AG09309 (cell line): ENCODE data around the gene ELMO1.
A peak's percentile ranks its signal among the peaks of the same experiment; 100 is the strongest.

ENCODE experiments used
- DNase-seq: peaks from one replicate; pipeline ENCODE4 v3.0.0-alpha.2; 2010; ENCODE audit warnings: low read depth
- H3K4me3 ChIP-seq: 2 replicates; pipeline ENCODE4 v1.5.1; 2011; ENCODE audit warnings: mild to moderate bottlenecking, low read depth, low read length, moderate library complexity; ENCODE audit not compliant: control insufficient read depth
- TF ChIP-seq, protein P1 (sequence below): IDR thresholded peaks from 2 replicates; pipeline ENCODE4 v1.5.1; 2011; ENCODE audit warnings: mild to moderate bottlenecking, low read depth, low read length, inconsistent platforms; ENCODE audit not compliant: insufficient read depth, control insufficient read depth; ENCODE audit errors: missing control alignments

The ELMO1 gene

DNA sequence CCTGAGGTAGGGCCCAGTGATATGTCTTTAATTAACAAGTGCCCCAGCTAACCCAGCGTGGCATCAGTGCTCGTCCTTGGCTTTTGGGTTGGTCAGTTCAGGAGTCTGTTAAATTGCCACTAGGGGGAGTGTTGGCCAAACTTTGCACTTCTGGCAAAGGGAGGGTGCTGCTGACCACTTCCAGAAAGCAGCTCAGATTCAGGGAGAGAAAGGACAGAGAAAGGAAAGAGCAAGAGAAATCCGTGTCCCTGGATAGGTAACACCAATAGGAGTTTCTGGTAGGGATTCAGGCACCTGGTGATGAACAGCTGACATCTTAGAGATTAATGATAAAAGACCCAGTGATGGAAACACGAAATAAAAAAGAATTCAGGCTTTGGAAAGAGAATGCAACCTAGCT lies 481.3 kb downstream of the ELMO1 start:
- TF ChIP-seq, protein P1, sequence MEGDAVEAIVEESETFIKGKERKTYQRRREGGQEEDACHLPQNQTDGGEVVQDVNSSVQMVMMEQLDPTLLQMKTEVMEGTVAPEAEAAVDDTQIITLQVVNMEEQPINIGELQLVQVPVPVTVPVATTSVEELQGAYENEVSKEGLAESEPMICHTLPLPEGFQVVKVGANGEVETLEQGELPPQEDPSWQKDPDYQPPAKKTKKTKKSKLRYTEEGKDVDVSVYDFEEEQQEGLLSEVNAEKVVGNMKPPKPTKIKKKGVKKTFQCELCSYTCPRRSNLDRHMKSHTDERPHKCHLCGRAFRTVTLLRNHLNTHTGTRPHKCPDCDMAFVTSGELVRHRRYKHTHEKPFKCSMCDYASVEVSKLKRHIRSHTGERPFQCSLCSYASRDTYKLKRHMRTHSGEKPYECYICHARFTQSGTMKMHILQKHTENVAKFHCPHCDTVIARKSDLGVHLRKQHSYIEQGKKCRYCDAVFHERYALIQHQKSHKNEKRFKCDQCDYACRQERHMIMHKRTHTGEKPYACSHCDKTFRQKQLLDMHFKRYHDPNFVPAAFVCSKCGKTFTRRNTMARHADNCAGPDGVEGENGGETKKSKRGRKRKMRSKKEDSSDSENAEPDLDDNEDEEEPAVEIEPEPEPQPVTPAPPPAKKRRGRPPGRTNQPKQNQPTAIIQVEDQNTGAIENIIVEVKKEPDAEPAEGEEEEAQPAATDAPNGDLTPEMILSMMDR, result peak; percentile 91
- H3K4me3 ChIP-seq, result no peak overlapping the region
- peak; percentile 40 for DNase-seq

DNA sequence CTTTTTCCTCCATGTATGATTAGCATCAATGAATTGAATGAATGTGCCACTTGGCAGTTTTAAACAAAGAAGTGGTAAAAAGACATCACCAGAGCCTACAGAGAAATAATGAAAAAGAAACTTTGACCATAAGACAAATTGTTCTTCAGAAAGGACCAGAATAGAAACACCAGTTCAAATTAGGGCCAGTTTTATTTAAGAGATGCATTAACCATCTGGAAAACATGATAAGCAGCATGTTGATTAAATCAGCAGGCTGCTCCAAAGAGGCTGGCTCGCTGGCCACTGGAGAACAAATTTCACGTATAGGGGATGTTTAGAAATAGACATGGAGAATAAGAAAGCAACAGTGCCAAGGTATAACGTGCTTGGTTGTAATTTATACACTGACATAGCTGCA lies 482.0 kb downstream of the ELMO1 start:
- no peak overlapping the region for H3K4me3 ChIP-seq
- TF ChIP-seq, protein P1, result no peak
- DNase-seq, result no peak

DNA sequence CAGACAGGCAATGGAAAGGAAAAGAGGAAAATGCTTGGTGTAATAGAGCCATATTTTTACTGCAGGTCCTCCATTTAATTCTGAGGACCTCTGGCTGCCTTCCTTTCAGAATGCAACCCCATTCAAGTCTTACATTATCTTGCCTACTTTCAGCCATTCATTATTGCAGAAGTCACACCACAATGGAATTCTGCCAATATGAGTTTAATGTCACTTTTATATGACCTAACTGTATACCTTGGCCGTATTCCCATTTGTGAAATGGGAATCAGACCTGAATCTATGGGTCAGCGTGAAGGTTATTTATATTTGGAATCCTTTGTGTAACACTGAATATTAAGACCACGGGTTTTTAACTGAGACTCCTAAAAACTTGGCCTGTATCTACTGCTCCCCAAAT lies 482.6 kb downstream of the ELMO1 start:
- no peak overlapping the region for H3K4me3 ChIP-seq
- TF ChIP-seq, protein P1, result no peak
- no peak for DNase-seq

DNA sequence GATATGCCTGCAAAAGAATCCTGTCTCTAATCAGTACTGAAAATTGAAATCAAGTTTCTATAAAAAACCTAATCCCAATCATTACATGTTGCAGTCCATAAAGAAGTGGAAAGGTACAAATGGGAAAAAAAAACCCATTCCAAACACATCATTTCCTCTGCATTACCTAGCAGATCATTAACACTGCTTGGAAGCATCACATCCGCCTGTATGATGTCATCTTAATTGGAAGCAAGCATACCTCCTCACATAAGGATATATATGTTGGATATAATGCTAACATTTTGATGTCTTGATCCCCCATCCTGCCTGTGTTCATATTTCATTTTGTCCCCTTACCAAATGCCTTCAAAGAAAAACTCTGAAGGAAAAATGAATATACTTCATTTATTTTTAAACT lies 483.0 kb downstream of the ELMO1 start:
- TF ChIP-seq, protein P1, result no peak
- no peak overlapping the region for H3K4me3 ChIP-seq
- no peak for DNase-seq

DNA sequence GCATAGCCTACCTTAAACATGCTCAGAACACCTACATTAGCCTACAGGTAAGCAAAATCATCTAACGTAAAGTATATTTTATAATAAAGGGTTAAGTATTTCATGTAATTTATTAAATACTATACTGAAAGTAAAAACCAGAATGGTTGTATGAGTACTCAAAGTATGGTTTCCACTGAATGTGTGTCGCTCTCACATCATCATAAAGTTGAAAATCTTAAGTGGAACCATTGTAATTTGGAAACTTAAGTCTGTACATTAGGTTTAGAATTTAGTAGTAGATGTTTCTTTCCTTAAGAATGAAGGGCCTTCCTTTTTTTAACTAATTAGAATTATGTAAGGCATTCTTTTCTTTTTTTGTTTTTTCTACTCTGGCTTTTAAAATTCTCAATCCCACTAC lies 484.4 kb downstream of the ELMO1 start:
- no peak for DNase-seq
- H3K4me3 ChIP-seq, result no peak overlapping the region
- TF ChIP-seq, protein P1, result no peak

DNA sequence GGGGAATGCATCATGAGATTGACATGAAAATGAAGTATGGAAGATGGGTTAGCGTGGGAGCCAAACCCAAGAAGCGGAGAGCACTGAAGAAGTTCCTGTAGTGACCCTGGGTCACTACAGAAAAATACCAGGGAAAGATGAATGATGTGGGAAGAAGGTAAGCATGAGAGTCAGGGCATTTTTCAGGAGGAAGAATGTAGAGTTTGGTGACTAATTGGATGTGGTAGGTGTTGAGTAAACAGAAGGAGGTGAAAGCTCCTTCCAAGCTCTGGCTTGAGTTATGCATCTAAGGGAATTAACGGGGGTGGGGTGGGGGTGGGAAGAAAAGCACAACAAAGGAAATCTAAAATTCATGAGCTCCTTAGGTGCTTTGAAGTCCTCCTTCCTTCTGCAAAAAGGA lies 486.3 kb downstream of the ELMO1 start:
- H3K4me3 ChIP-seq, result no peak overlapping the region
- TF ChIP-seq, protein P1, result no peak
- no peak for DNase-seq

DNA sequence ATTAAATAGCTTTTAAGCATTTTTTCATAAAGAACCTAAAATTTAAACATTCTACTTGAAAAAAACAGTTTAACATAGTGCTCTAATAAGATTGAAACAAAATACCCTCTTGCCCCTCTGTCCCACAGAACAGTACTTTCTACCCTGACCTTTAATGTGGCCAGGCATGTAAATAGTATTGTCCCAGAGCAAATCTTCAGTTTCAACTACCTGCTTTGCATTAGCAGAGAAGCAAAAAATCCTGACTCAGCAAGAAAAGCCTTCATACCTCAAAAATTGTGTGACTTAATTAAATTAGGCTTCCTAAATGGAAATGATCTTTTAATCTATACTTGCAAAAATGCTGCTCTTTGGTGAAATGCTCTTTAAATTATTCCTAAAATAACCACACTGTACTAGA lies 487.0 kb downstream of the ELMO1 start:
- DNase-seq, result no peak
- TF ChIP-seq, protein P1, result no peak
- no peak overlapping the region for H3K4me3 ChIP-seq
